Measurements from ENCODE around the gene GNL3L.

- TF ChIP-seq POLR2AphosphoS5 (IDR thresholded peaks at IDR 0.05; ENCODE audit: low read depth, low read length) (no peak), TAF1 (IDR thresholded peaks at IDR 0.05; ENCODE audit: low read depth, low read length) (no peak), SPI1 (IDR thresholded peaks at IDR 0.05; ENCODE audit: low read depth, low read length) (no peak), POU2F2 (IDR thresholded peaks at IDR 0.05; ENCODE audit: low read depth, low read length) (no peak), POLR2A (IDR thresholded peaks at IDR 0.05; ENCODE audit: low read depth, low read length) (no peak), PAX5 (IDR thresholded peaks at IDR 0.05; ENCODE audit: insufficient read depth, low read length, severe bottlenecking) (no peak)
Observed at GRCh38 chrX:54482839-54483593, 47.0 kb upstream of the GNL3L start.
